NT2/D1 (cell line): ENCODE results near the gene FCGR3B.

Source experiments
- SUZ12 ChIP-seq: IDR thresholded peaks from 2 replicates; pipeline ENCODE4 v1.6.1; 2011; ENCODE audit not compliant: insufficient read length, insufficient read depth; ENCODE audit errors: extremely low read depth
- YY1 ChIP-seq: IDR thresholded peaks from 2 replicates; pipeline ENCODE4 v1.6.1; 2011; ENCODE audit not compliant: insufficient read length, insufficient read depth
- ZNF274 ChIP-seq: IDR thresholded peaks from 2 replicates; pipeline ENCODE4 v1.6.1; 2011; ENCODE audit warnings: mild to moderate bottlenecking, low read depth, low read length

DNA sequence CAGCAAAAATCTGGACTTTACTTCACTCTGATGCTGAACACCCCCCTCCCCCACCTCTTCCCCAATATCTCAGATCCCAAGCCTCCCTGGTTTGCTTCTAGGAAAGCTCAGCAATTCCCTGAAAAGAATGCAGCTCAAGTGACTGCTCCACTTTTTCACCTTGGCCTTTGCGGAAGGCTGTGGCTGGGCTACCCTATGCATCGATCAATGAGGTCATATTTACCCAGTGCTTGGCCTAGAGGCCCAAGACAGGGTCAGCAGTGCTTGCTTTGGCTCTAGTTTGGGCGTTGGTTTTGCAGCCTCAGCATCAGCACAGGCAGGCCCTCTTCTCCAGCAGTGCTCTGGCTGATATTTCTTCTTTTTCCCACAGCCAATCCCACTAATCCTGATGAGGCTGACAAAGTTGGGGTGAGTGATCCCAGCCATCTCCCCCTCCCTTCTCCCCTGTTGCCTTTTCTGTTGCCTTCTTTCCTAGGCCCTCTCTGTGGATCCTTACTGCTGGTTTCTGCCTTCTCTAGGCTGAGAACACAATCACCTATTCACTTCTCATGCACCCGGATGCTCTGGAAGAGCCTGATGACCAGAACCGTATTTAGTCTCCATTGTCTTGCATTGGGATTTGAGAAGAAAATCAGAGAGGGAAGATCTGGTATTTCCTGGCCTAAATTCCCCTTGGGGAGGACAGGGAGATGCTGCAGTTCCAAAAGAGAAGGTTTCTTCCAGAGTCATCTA is 46.1 kb upstream of the FCGR3B start:
- no peak for TF ChIP-seq YY1
- TF ChIP-seq ZNF274 = no peak
- no peak for TF ChIP-seq SUZ12
